ENCODE data around the gene ORC5.

GRCh38 chr7:104135760-104136558 lies 71.9 kb downstream of the ORC5 start:
- TF ChIP-seq CTCF (IDR thresholded peaks at IDR 0.05; ENCODE audit: low read depth, low read length): no peak
- no peak for TF ChIP-seq POLR2A (IDR thresholded peaks at IDR 0.05; ENCODE audit: extremely low read depth, insufficient read length)
